Measurements from ENCODE around the gene TAF11L14. TPM values are rescaled to one million over a fixed set of nuclear protein-coding genes. Genes with fewer than 3 reads are reported as not detected.
"Not testable (repeated sequence)": the region's sequence is repeated elsewhere in the genome, so short reads cannot be mapped to it uniquely, and the experiment has no call there.

The TAF11L14 gene
- total and polyA plus RNA-seq, 2 of the 4 experiments (the other 2 are of a cell fraction) = not detected

DNA sequence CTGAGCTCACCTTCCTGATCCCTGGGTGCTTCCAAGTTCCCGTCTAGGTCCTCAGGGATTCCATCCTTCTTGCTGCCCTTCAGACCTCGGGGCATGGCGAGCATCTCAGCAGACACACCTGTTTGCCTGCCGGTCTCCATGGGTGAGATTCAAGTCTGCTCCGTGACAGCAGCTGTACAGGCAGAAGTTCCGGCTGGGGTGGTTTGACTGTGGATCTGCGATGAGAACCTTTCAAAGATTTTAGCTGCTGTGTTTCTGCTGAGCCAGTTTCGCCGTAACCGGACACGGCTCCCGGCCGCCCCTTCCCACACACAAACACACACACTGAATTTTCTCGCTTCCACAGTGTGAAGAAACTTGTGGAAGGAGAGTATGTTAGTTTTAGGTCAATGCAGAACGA is 40.0 kb upstream of the TAF11L14 start, which contains the start of gene TAF11L9:
TAF11L9 (minus strand) TSS at position 140 of the 400 bp plus-strand sequence.
- H4K5ac ChIP-seq (ENCODE audit: low read depth, low read length); H2BK5ac ChIP-seq (ENCODE audit: low read depth, low read length, poor library complexity, severe bottlenecking); H3K79me1 ChIP-seq (ENCODE audit: low read depth in 1 of 2, low read length in 2 of 2); H3K9me3 ChIP-seq (ENCODE audit: control insufficient read depth, insufficient read depth, low read length); H2BK20ac ChIP-seq (ENCODE audit: low read depth, low read length); ATAC-seq (ENCODE audit: low read depth); H3K56ac ChIP-seq (ENCODE audit: extremely low read depth, insufficient read depth, low read length); in situ Hi-C loops (cut with MboI; ENCODE audit: low sequenced_read_pairs); H2BK15ac ChIP-seq (ENCODE audit: low read depth, low read length); H3K9me1 ChIP-seq (ENCODE audit: insufficient read depth, low read length); CTCF ChIA-PET; dilution Hi-C loops (cut with HindIII; ENCODE audit: low sequenced_read_pairs, unreplicated experiment); H3K4me3 ChIP-seq (ENCODE audit: insufficient read depth, low read depth, low read length); intact Hi-C loops (cut with micrococcal nuclease); H4K8ac ChIP-seq (ENCODE audit: low read depth in 2 of 2, low read length in 2 of 2); H3K4me2 ChIP-seq (ENCODE audit: low read depth, low read length); H3K4me1 ChIP-seq (ENCODE audit: control insufficient read depth, insufficient read depth, low read length); H3K27me3 ChIP-seq (ENCODE audit: control insufficient read depth, insufficient read depth, low read length); BruUV-seq (replicated peaks); H4K20me1 ChIP-seq (ENCODE audit: insufficient read depth, low read length); H3K27ac ChIP-seq (ENCODE audit: insufficient read depth, low read length); POLR2A ChIA-PET (ENCODE audit: unreplicated experiment); H3K18ac ChIP-seq (ENCODE audit: low read depth, low read length); H2AK9ac ChIP-seq (replicated peaks; ENCODE audit: low read depth, low read length, poor library complexity); H2AFZ ChIP-seq (replicated peaks; ENCODE audit: low read length, poor library complexity); DNase-seq; H4K91ac ChIP-seq (ENCODE audit: insufficient read depth, low read depth, low read length); H2AK5ac ChIP-seq (ENCODE audit: low read depth, low read length); H3K23ac ChIP-seq (ENCODE audit: low read depth, low read length); H3K4ac ChIP-seq (ENCODE audit: low read depth, low read length); H3K9ac ChIP-seq (ENCODE audit: low read depth, low read length); H3K36me3 ChIP-seq (ENCODE audit: control insufficient read depth, insufficient read depth, low read length); H2BK120ac ChIP-seq (ENCODE audit: low read depth, low read length); H3K14ac ChIP-seq (replicated peaks; ENCODE audit: low read depth, low read length): not testable (repeated sequence)
- WGBS, 2 experiments (ENCODE audit: extremely low coverage in 2 of 2, insufficient read length in 1 of 2) = no CpG with 5 or more reads among the region's 15 CpGs

DNA sequence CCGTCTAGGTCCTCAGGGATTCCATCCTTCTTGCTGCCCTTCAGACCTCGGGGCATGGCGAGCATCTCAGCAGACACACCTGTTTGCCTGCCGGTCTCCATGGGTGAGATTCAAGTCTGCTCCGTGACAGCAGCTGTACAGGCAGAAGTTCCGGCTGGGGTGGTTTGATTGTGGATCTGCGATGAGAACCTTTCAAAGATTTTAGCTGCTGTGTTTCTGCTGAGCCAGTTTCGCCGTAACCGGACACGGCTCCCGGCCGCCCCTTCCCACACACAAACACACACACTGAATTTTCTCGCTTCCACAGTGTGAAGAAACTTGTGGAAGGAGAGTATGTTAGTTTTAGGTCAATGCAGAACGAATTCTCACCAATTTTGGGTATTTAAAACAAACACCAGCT is 36.5 kb upstream of the TAF11L14 start, which contains the start of gene TAF11L10:
TAF11L10 (minus strand) TSS at position 101 of the 400 bp plus-strand sequence.
- DNase-seq; H2AK5ac ChIP-seq (ENCODE audit: low read depth, low read length); H3K4me2 ChIP-seq (ENCODE audit: low read depth, low read length); H3K9ac ChIP-seq (ENCODE audit: low read depth, low read length); dilution Hi-C loops (cut with HindIII; ENCODE audit: low sequenced_read_pairs, unreplicated experiment); H4K91ac ChIP-seq (ENCODE audit: insufficient read depth, low read depth, low read length); H4K8ac ChIP-seq (ENCODE audit: low read depth in 2 of 2, low read length in 2 of 2); H4K5ac ChIP-seq (ENCODE audit: low read depth, low read length); CTCF ChIA-PET; H4K20me1 ChIP-seq (ENCODE audit: insufficient read depth, low read length); H3K9me1 ChIP-seq (ENCODE audit: insufficient read depth, low read length); POLR2A ChIA-PET (ENCODE audit: unreplicated experiment); H3K4me1 ChIP-seq (ENCODE audit: control insufficient read depth, insufficient read depth, low read length); ATAC-seq (ENCODE audit: low read depth); H2BK15ac ChIP-seq (ENCODE audit: low read depth, low read length); H2AFZ ChIP-seq (replicated peaks; ENCODE audit: low read length, poor library complexity); H3K4me3 ChIP-seq (ENCODE audit: insufficient read depth, low read depth, low read length); intact Hi-C loops (cut with micrococcal nuclease); H3K9me3 ChIP-seq (ENCODE audit: control insufficient read depth, insufficient read depth, low read length); H3K56ac ChIP-seq (ENCODE audit: extremely low read depth, insufficient read depth, low read length); H3K4ac ChIP-seq (ENCODE audit: low read depth, low read length); H3K27ac ChIP-seq (ENCODE audit: insufficient read depth, low read length); H3K23ac ChIP-seq (ENCODE audit: low read depth, low read length); H3K14ac ChIP-seq (replicated peaks; ENCODE audit: low read depth, low read length); H2AK9ac ChIP-seq (replicated peaks; ENCODE audit: low read depth, low read length, poor library complexity); H2BK20ac ChIP-seq (ENCODE audit: low read depth, low read length); H2BK5ac ChIP-seq (ENCODE audit: low read depth, low read length, poor library complexity, severe bottlenecking); BruUV-seq (replicated peaks); H2BK120ac ChIP-seq (ENCODE audit: low read depth, low read length); H3K18ac ChIP-seq (ENCODE audit: low read depth, low read length); H3K27me3 ChIP-seq (ENCODE audit: control insufficient read depth, insufficient read depth, low read length); in situ Hi-C loops (cut with MboI; ENCODE audit: low sequenced_read_pairs); H3K79me1 ChIP-seq (ENCODE audit: low read depth in 1 of 2, low read length in 2 of 2); H3K36me3 ChIP-seq (ENCODE audit: control insufficient read depth, insufficient read depth, low read length): not testable (repeated sequence)
- no CpG with 5 or more reads among the region's 15 CpGs for WGBS, 2 experiments (ENCODE audit: extremely low coverage in 2 of 2, insufficient read length in 1 of 2)
